Hepatocyte (in vitro differentiated cells): Measurements from ENCODE around the gene TSPAN3.

ENCODE experiments used
- EZH2 ChIP-seq: fragments of 200-600 bp; sonication (generic); IDR thresholded peaks from 2 replicates; pipeline ENCODE4 v1.6.1; 2016; ENCODE audit warnings: antibody characterized with exemption, mild to moderate bottlenecking, borderline replicate concordance
- EZH2phosphoT487 ChIP-seq: fragments of 200-600 bp; sonication (generic); IDR thresholded peaks from one replicate; pipeline ENCODE4 v1.6.1; 2018; ENCODE audit warnings: antibody characterized with exemption, mild to moderate bottlenecking, low read depth, moderate library complexity; ENCODE audit not compliant: unreplicated experiment, severe bottlenecking
- TF ChIP-seq, protein P1 (sequence below): fragments of 200-600 bp; sonication (generic); IDR thresholded peaks from 2 replicates; pipeline ENCODE4 v1.5.1; 2016; ENCODE audit warnings: antibody characterized with exemption, mild to moderate bottlenecking; ENCODE audit not compliant: poor library complexity

DNA sequence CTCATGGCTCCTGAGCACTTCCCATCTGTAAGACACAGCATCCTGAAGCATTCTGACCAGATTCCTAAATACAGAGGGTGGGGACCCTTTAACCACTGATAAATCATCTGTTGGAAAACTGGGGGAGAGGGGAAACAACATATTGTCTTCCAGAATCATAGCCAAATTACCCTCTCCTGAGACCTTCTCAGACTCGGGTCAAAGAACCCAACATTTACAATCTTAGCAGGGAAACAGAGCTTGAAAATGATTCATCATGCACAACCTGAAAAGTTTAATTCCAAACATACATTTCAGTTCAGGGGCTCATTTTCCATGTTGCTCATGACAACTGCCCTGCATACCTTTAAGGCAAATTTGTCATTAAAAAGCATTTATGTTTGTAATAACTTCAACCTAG, 48.5 kb upstream of the TSPAN3 start:
- TF ChIP-seq, protein P1, sequence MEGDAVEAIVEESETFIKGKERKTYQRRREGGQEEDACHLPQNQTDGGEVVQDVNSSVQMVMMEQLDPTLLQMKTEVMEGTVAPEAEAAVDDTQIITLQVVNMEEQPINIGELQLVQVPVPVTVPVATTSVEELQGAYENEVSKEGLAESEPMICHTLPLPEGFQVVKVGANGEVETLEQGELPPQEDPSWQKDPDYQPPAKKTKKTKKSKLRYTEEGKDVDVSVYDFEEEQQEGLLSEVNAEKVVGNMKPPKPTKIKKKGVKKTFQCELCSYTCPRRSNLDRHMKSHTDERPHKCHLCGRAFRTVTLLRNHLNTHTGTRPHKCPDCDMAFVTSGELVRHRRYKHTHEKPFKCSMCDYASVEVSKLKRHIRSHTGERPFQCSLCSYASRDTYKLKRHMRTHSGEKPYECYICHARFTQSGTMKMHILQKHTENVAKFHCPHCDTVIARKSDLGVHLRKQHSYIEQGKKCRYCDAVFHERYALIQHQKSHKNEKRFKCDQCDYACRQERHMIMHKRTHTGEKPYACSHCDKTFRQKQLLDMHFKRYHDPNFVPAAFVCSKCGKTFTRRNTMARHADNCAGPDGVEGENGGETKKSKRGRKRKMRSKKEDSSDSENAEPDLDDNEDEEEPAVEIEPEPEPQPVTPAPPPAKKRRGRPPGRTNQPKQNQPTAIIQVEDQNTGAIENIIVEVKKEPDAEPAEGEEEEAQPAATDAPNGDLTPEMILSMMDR, result no peak
- TF ChIP-seq EZH2, result no peak
- TF ChIP-seq EZH2phosphoT487, result no peak
